Gastrocnemius medialis (tissue), 4 donors: Measurements from ENCODE around the gene PRR19. TPM values are rescaled to one million over a fixed set of nuclear protein-coding genes. Genes with fewer than 3 reads are reported as not detected.

ENCODE experiments used
- ATAC-seq, 2 donors: fragments of 150-250 bp; one replicate each; pipeline ENCODE4 v1.9.1; 2016
- DNase-seq, 2 donors: peaks; one replicate each; pipeline ENCODE4 v3.0.0-alpha.2; 2019
- H3K27ac ChIP-seq, 4 donors: fragments of 200-600 bp; sonication (generic); 1 replicate in 1 of 4; 2 replicates in 3 of 4; pipeline ENCODE4 v1.5.1; 2016 to 2018; ENCODE audit warnings: mild to moderate bottlenecking in 2 of 4, moderate library complexity in 1 of 4
- H3K27me3 ChIP-seq, 3 donors: fragments of 200-600 bp; sonication (generic) in 2 of 3; 1 replicate in 1 of 3; 2 replicates in 2 of 3; pipeline versions ENCODE4 v1.5.1 to v1.6.0; 2016 to 2019; ENCODE audit warnings: mild to moderate bottlenecking in 1 of 3, moderate library complexity in 1 of 3
- H3K36me3 ChIP-seq, 2 donors: fragments of 200-600 bp; sonication (generic) in 1 of 2; one replicate each; pipeline ENCODE4 v1.5.1; 2017 to 2018
- H3K4me1 ChIP-seq, 2 donors: fragments of 200-600 bp; sonication (generic) in 1 of 2; one replicate each; pipeline ENCODE4 v1.5.1; 2016 to 2017; ENCODE audit warnings: mild to moderate bottlenecking in 2 of 2
- H3K4me3 ChIP-seq, 4 donors: fragments of 200-600 bp; sonication (generic) in 3 of 4; 1 replicate in 1 of 4; 2 replicates in 3 of 4; pipeline ENCODE4 v1.5.1; 2016 to 2019; ENCODE audit warnings: mild to moderate bottlenecking in 2 of 4
- H3K9me3 ChIP-seq, 3 donors: fragments of 200-600 bp; sonication (generic) in 2 of 3; 1 replicate in 1 of 3; 2 replicates in 2 of 3; pipeline ENCODE4 v1.5.1; 2016 to 2019
- CTCF ChIP-seq, 5 experiments: fragments of 450-650 bp in 3 of 5; fragments of 200-600 bp in 2 of 5; sonication (generic) in 2 of 5; IDR thresholded peaks in 4 of 5; conservative IDR thresholded peaks in 1 of 5; 1 replicate in 4 of 5; 2 replicates in 1 of 5; pipeline ENCODE4 v1.5.1; 2016 to 2019; ENCODE audit warnings: antibody characterized with exemption in 5 of 5, mild to moderate bottlenecking in 3 of 5, moderate library complexity in 3 of 5
- POLR2A ChIP-seq, 2 donors: fragments of 450-650 bp; IDR thresholded peaks; one replicate each; pipeline ENCODE4 v1.6.1; 2017; ENCODE audit warnings: antibody characterized with exemption in 2 of 2, mild to moderate bottlenecking in 2 of 2, moderate library complexity in 2 of 2
- in situ Hi-C, 4 donors: fragments of 200-750 bp; cut with MboI; loops; one replicate each; pipeline versions ENCODE4 v1.15.0 to v1.8.0; 2017; ENCODE audit warnings: low sequenced_read_pairs in 4 of 4
- intact Hi-C: fragments of 100-400 bp; cut with DNase I; formaldehyde crosslinking; loops from one replicate; pipeline ENCODE4 v1.15.1; 2023; ENCODE audit warnings: low total_unique reads
- total RNA-seq, 4 donors: library from RNA; depleted of rRNA; stranded (reverse); fragments of >200 nt; gene quantifications; one replicate each; pipeline versions ENCODE4 v1.1.0 to v1.2.3, GENCODE V29; 2016

The PRR19 gene
- total RNA-seq, 4 donors from 2014 or later = not detected

DNA sequence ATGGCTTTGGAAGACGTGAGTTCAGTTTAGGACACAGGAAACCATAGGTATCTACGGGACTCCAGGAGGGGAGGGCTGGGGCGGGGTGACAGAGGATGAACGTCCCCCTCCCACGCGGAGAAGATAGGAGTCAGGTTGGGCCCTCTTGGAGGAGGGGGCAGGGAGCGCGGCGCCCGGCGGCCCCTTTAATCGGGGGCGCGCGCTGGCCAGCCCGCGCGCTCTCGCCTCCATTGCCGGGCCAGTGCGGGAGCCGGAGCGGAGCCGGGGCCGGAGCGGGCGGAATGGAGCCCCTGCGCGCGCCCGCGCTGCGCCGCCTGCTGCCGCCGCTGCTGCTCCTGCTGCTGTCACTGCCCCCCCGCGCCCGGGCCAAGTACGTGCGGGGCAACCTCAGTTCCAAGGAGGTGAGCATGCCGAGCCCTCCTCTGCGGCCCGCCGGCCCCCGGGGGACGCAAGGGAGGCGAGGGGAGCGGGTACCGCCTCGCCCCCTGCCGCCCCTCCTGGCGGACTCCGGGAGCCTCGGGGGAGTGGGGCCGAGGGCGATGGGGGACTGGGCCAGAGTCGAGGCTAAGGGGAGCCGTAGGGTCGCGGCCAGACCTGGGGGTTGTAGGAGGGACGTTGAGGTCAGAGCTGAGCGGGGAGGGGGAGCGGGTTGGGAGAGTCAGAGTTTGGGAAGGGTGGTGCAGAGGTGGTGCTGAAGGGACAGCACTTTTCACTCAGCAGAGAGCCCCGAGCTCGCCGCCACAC, 11.3 kb downstream of the PRR19 start, which contains the start of gene TMEM145:
TMEM145 (plus strand) TSS at position 214 of the 744 bp plus-strand sequence; CDS start at position 282, 68 bp downstream.
- H3K36me3 ChIP-seq = no peaks in the 10 kb centered on the region
- intact Hi-C loops = no loop called here
- H3K27me3 ChIP-seq = peaks cover 0 to 18% (median 17%) of the 10 kb centered on the region in 3 donors
- TF ChIP-seq POLR2A (IDR thresholded peaks at IDR 0.05) (no peak), CTCF (IDR thresholded peaks at IDR 0.05 in 4 of 5, conservative IDR thresholded peaks at IDR 0.05 in 1 of 5) (no peak)
- peak; percentile 81 to 83 for ATAC-seq
- no peak for DNase-seq
- H3K4me1 ChIP-seq = peaks cover 3 to 7% of the 10 kb centered on the region in 2 donors
- H3K4me3 ChIP-seq = peak within 1 kb of the TSS; percentile 55 to 80 (median 60)
- no peak within 1 kb of the TSS for H3K27ac ChIP-seq
- H3K9me3 ChIP-seq = no peaks in the 10 kb centered on the region
- in situ Hi-C loops = loop anchor here in 1 of 4 donors (25.0 kb wide), 1 partner anchor 176 kb away; the partner anchor contains the start of gene POU2F2

DNA sequence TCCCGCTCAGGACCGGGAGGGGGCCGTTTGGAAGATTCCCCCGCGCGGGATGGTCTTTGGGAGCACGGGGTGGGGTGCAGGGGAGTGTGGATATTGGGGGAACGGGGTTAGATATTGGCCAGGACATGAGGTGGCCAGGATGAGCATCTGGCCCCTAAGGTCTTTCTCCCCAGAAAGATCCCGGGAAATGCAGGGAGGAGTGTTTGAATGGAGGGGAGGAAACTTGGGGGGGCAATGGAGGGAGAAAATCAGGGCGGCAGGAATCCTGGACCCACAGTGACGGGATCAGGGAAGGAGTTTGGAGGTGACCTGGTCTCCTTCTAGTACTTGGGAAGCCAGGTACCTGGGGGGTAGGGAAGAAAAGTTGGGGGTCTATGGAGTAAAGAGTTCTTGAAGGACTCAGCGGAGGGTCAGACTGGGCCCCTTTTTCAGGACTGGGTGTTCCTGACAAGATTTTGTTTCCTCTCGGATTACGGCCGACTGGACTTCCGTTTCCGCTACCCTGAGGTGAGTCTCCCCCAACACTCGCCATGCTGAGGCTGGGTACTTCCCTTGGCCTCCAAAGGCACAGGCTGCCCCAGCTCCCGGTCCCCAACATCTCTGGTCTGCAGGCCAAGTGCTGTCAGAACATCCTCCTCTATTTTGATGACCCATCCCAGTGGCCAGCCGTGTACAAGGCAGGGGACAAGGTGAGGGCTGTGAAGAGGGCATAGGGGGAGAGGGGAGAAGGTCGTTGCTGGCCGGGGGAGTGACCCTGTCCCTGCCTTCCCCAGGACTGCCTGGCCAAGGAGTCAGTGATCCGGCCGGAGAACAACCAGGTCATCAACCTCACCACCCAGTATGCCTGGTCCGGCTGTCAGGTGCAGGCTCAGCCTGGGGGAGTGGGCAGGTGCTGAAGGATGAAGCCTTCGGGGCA, 12.2 kb downstream of the PRR19 start:
- in situ Hi-C loops (loop anchor here in 1 of 4 donors (25.0 kb wide), 1 partner anchor 177 kb away; the partner anchor contains the start of gene POU2F2), intact Hi-C loops (no loop called here)
- Histone ChIP-seq H3K27me3 (peaks cover 0 to 18% (median 17%) of the 10 kb centered on the region in 3 donors), H3K4me3 (peak overlapping the region; percentile 55 to 80 (median 60)), H3K9me3 (no peaks in the 10 kb centered on the region), H3K27ac (no peak overlapping the region), H3K36me3 (no peaks in the 10 kb centered on the region), H3K4me1 (peaks cover 3 to 7% of the 10 kb centered on the region in 2 donors)
- TF ChIP-seq CTCF (IDR thresholded peaks at IDR 0.05 in 4 of 5, conservative IDR thresholded peaks at IDR 0.05 in 1 of 5) = no peak
- no peak for TF ChIP-seq POLR2A (IDR thresholded peaks at IDR 0.05)
- DNase-seq = no peak
- ATAC-seq = no peak

DNA sequence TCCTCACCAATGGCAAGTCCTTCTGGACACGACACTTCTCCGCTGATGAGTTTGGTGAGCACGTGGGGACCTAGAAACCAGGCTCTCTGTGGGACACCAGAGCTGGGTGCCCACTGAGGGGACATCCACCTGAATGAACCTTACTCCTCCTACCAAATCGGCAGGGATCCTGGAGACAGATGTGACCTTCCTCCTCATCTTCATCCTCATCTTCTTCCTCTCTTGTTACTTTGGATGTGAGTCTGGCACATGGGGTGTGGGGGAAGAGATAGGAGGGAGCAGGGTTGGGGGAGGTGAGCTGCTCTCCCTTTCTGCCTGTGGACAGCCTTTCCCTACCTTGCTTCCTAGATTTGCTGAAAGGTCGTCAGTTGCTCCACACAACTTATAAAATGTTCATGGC, 13.1 kb downstream of the PRR19 start:
- intact Hi-C loops = no loop called here
- ATAC-seq = no peak
- H3K27me3 ChIP-seq = peaks cover 0 to 18% (median 17%) of the 10 kb centered on the region in 3 donors

More for the DNA sequence above, 13.1 kb downstream of the PRR19 start:
- no peak for DNase-seq
- Histone ChIP-seq H3K4me1 (peaks cover 3 to 7% of the 10 kb centered on the region in 2 donors), H3K36me3 (no peaks in the 10 kb centered on the region), H3K27ac (no peak overlapping the region), H3K9me3 (no peaks in the 10 kb centered on the region), H3K4me3 (no peak overlapping the region)
- TF ChIP-seq CTCF (IDR thresholded peaks at IDR 0.05 in 4 of 5, conservative IDR thresholded peaks at IDR 0.05 in 1 of 5) (no peak), POLR2A (IDR thresholded peaks at IDR 0.05) (no peak)
- in situ Hi-C loops = loop anchor here in 1 of 4 donors (25.0 kb wide), 1 partner anchor 178 kb away; the partner anchor contains the start of gene POU2F2
